Peyer's patch (tissue), 4 donors: ENCODE data around the gene SCUBE1. TPM values are rescaled to one million over a fixed set of nuclear protein-coding genes. Genes with fewer than 3 reads are reported as not detected.
A peak's percentile ranks its signal among the peaks of the same experiment; 100 is the strongest.

Experiments
- DNase-seq, 3 donors: peaks; one replicate each; pipeline ENCODE4 v3.0.0-alpha.2; 2017 to 2019
- H3K27ac ChIP-seq, 4 donors: fragments of 200-600 bp; sonication (generic); one replicate each; pipeline ENCODE4 v1.5.1; 2016 to 2019
- H3K27me3 ChIP-seq, 2 donors: fragments of 200-600 bp; sonication (generic); one replicate each; pipeline ENCODE4 v1.5.1; 2019
- H3K36me3 ChIP-seq, 3 donors: fragments of 200-600 bp; sonication (generic); one replicate each; pipeline ENCODE4 v1.5.1; 2016 to 2019
- H3K4me1 ChIP-seq, 4 donors: fragments of 200-600 bp; sonication (generic); one replicate each; pipeline ENCODE4 v1.5.1; 2016 to 2019
- H3K4me3 ChIP-seq, 4 donors: fragments of 200-600 bp; sonication (generic); 1 replicate in 3 of 4; 2 replicates in 1 of 4; pipeline ENCODE4 v1.5.1; 2016 to 2019; ENCODE audit warnings: mild to moderate bottlenecking in 1 of 4
- H3K9me3 ChIP-seq, 4 donors: fragments of 200-600 bp; sonication (generic); one replicate each; pipeline ENCODE4 v1.5.1; 2016 to 2019; ENCODE audit warnings: mild to moderate bottlenecking in 1 of 4
- CTCF ChIP-seq, 6 experiments: fragments of 450-650 bp in 4 of 6; fragments of 200-600 bp in 2 of 6; sonication (generic) in 1 of 6; IDR thresholded peaks; one replicate each; pipeline ENCODE4 v1.5.1; 2017 to 2019; ENCODE audit warnings: antibody characterized with exemption in 6 of 6, mild to moderate bottlenecking in 3 of 6, moderate library complexity in 1 of 6
- POLR2A ChIP-seq, 2 donors: fragments of 450-650 bp; IDR thresholded peaks; one replicate each; pipeline ENCODE4 v1.5.1; 2017; ENCODE audit warnings: antibody characterized with exemption in 2 of 2, mild to moderate bottlenecking in 2 of 2, moderate library complexity in 2 of 2
- total RNA-seq, 4 donors: library from RNA; depleted of rRNA; stranded (reverse); fragments of >200 nt; gene quantifications; one replicate each; pipeline ENCODE4 v1.1.0, GENCODE V29; 2016

The SCUBE1 gene
- total RNA-seq, 4 donors from 2014 or later = 1.6 to 47.9 (median 7.9) TPM

DNA sequence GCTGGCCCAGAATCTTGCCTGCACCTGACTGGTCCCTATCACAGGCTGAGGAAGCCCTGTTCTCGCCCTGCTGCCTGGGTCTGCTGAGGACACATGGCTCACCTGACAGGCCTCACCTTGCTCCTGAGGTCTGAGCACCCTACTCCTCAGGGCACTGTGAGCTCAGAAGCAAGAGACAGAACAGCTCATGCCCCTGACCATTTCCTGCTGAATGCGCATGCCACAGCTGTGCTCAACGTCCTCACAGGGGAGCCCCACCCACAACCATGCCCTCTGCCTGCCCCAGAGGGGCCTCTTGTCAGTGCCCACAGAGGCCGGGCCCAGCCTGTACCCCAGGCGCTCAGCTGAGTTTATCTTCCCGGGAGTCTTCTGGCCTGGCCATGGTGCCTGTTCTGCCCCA, 194.6 kb downstream of the SCUBE1 start:
- TF ChIP-seq POLR2A (IDR thresholded peaks at IDR 0.05) (no peak), CTCF (IDR thresholded peaks at IDR 0.05) (no peak)

DNA sequence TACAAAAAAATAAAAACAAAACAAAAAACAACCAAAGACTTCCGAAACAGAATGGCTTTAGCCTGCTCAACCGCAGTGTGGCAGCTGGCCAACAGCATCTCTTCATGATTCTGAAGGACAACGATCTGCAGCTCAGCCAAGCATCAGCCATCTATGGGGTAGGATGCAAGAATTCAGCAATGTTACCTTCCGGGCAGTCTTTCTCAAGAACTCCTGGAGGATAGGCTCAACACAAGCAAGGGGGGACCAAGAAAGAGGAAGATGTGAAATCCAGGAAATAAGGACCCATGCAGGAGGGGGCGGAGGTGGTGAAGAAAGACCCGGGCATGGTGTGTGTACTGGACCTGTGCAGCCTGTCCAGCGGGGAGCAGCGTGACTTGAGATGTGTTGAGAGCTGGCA, 195.4 kb downstream of the SCUBE1 start:
- peaks cover 0 to 21% (median 3%) of the 10 kb centered on the region in 4 donors for H3K4me1 ChIP-seq
- H3K27me3 ChIP-seq = no peaks in the 10 kb centered on the region
- H3K4me3 ChIP-seq = no peak overlapping the region
- H3K27ac ChIP-seq = peak overlapping the region in 1 of 4 donors; percentile 55
- no peaks in the 10 kb centered on the region for H3K9me3 ChIP-seq
- DNase-seq = peak in 1 of 3 donors; percentile 30
- TF ChIP-seq CTCF (IDR thresholded peaks at IDR 0.05) (no peak), POLR2A (IDR thresholded peaks at IDR 0.05) (no peak)
- H3K36me3 ChIP-seq = no peaks in the 10 kb centered on the region

More for the DNA sequence above, 194.6 kb downstream of the SCUBE1 start:
- peak overlapping the region in 1 of 4 donors; percentile 10 for H3K27ac ChIP-seq
- H3K4me1 ChIP-seq = peaks cover 0 to 21% (median 4%) of the 10 kb centered on the region in 4 donors
- no peaks in the 10 kb centered on the region for H3K9me3 ChIP-seq
- no peak overlapping the region for H3K4me3 ChIP-seq
- no peaks in the 10 kb centered on the region for H3K36me3 ChIP-seq
- peak in 1 of 3 donors; percentile 63 for DNase-seq
- H3K27me3 ChIP-seq = no peaks in the 10 kb centered on the region

Other genes starting within 250 kb of the SCUBE1 start
- 10 to 100 TPM in 2 of 4 donors, 1 to 10 TPM in 1, not detected in 1; 7.4 to 16.5 (median 15.6) TPM for gene BIK, start 232.6 kb downstream of the SCUBE1 start, total RNA-seq
- 10 to 100 TPM in 3 of 4 donors, 1 to 10 TPM in 1; 9.1 to 28.5 (median 15.1) TPM for gene MCAT, start 200.0 kb downstream of the SCUBE1 start, total RNA-seq
- 100 to 1,000 TPM; 220 to 304 (median 270) TPM for gene TSPO, start 191.8 kb downstream of the SCUBE1 start, total RNA-seq
- 10 to 100 TPM; 34.7 to 77.8 (median 58.2) TPM for gene TTLL12, start 156.2 kb downstream of the SCUBE1 start, total RNA-seq
- gene MPPED1, start 68.6 kb upstream of the SCUBE1 start, total RNA-seq = not detected